HepG2 (cell line): ENCODE data around the gene NUTF2. TPM values are rescaled to one million over a fixed set of nuclear protein-coding genes. Genes with fewer than 3 reads are reported as not detected.

Experiments used
- CC2D1A ChIP-seq: sonication (generic); formaldehyde crosslinking; IDR thresholded peaks from 2 replicates; pipeline ENCODE4 v1.8.1; 2023; ENCODE audit warnings: mild to moderate bottlenecking, missing genetic modification reagents
- DPF2 ChIP-seq: sonication (generic); formaldehyde crosslinking; IDR thresholded peaks from 2 replicates; pipeline ENCODE4 v1.4.0; 2020; ENCODE audit warnings: mild to moderate bottlenecking, low read depth, missing genetic modification reagents, borderline replicate concordance
- HNF4A ChIP-seq: sonication (generic); formaldehyde crosslinking; IDR thresholded peaks from 2 replicates; pipeline ENCODE4 v1.4.0; 2020; ENCODE audit warnings: missing genetic modification reagents
- KLF9 ChIP-seq: IDR thresholded peaks from 2 replicates; pipeline ENCODE4 v1.6.1; 2016; ENCODE audit warnings: low read depth
- MAZ ChIP-seq, 2 experiments: sonication (generic) in 1 of 2; formaldehyde crosslinking in 1 of 2; IDR thresholded peaks; 2 replicates each; pipeline versions ENCODE4 v1.5.0 to v1.6.1; 2012 to 2020; ENCODE audit warnings: low read depth in 2 of 2, mild to moderate bottlenecking in 2 of 2, borderline replicate concordance in 1 of 2, improper control_type of control experiment in 1 of 2, low read length in 1 of 2, missing genetic modification reagents in 1 of 2, moderate library complexity in 1 of 2
- MEF2D ChIP-seq: sonication (generic); formaldehyde crosslinking; IDR thresholded peaks from 2 replicates; pipeline ENCODE4 v1.5.1; 2020; ENCODE audit warnings: mild to moderate bottlenecking, missing genetic modification reagents
- NR2F1 ChIP-seq, 2 experiments: fragments of 450-650 bp in 1 of 2; formaldehyde crosslinking in 1 of 2; IDR thresholded peaks; 2 replicates each; pipeline versions ENCODE4 v1.5.0 to v1.6.1; 2016 to 2020; ENCODE audit warnings: mild to moderate bottlenecking in 1 of 2, missing compliant biosample characterization in 1 of 2, missing genetic modification reagents in 1 of 2, moderate library complexity in 1 of 2
- POLR2AphosphoS2 ChIP-seq: IDR thresholded peaks from 2 replicates; pipeline ENCODE4 v1.6.1; 2011; ENCODE audit warnings: low read depth, low read length, improper control_type of control experiment
- RAD51 ChIP-seq: fragments of 450-650 bp; IDR thresholded peaks from 2 replicates; pipeline ENCODE4 v1.6.1; 2016; ENCODE audit warnings: borderline replicate concordance
- RBM39 ChIP-seq: fragments of 200-400 bp; formaldehyde crosslinking; IDR thresholded peaks from one replicate; pipeline ENCODE4 v1.6.1; 2018; ENCODE audit warnings: antibody characterized with exemption, mild to moderate bottlenecking, low read depth, low read length; ENCODE audit not compliant: poor library complexity, severe bottlenecking
- TFE3 ChIP-seq: IDR thresholded peaks from 2 replicates; pipeline ENCODE4 v1.6.1; 2016
- ZBTB34 ChIP-seq: sonication (generic); formaldehyde crosslinking; IDR thresholded peaks from 2 replicates; pipeline ENCODE4 v1.8.0; 2022; ENCODE audit warnings: mild to moderate bottlenecking, missing genetic modification reagents
- ZFP36L1 ChIP-seq: sonication (generic); formaldehyde crosslinking; IDR thresholded peaks from 2 replicates; pipeline ENCODE4 v1.8.0; 2022; ENCODE audit warnings: mild to moderate bottlenecking, missing genetic modification reagents, moderate library complexity
- ZNF331 ChIP-seq: sonication (generic); formaldehyde crosslinking; IDR thresholded peaks from 2 replicates; pipeline ENCODE4 v1.4.0; 2020; ENCODE audit warnings: missing genetic modification reagents
- ZNF362 ChIP-seq: sonication (generic); formaldehyde crosslinking; IDR thresholded peaks from 2 replicates; pipeline ENCODE4 v1.4.0; 2020; ENCODE audit warnings: missing genetic modification reagents, mild to moderate bottlenecking, borderline replicate concordance
- ZNF414 ChIP-seq: sonication (generic); formaldehyde crosslinking; IDR thresholded peaks from 2 replicates; pipeline ENCODE4 v1.5.0; 2020; ENCODE audit warnings: missing genetic modification reagents
- ZNF672 ChIP-seq: sonication (generic); formaldehyde crosslinking; IDR thresholded peaks from 2 replicates; pipeline ENCODE4 v1.8.1; 2022; ENCODE audit warnings: missing genetic modification reagents
- ZNF772 ChIP-seq: sonication (generic); formaldehyde crosslinking; IDR thresholded peaks from 2 replicates; pipeline ENCODE4 v1.5.0; 2020; ENCODE audit warnings: mild to moderate bottlenecking, missing genetic modification reagents
- ZUFSP ChIP-seq: sonication (generic); formaldehyde crosslinking; IDR thresholded peaks from 2 replicates; pipeline ENCODE4 v1.9.0; 2021; ENCODE audit warnings: missing genetic modification reagents, mild to moderate bottlenecking, borderline replicate concordance
- polyA plus RNA-seq, 8 experiments: library from polyadenylated mRNA; depleted of rRNA in 3 of 8; stranded (reverse) in 7 of 8; unstranded in 1 of 8; fragments of >200 nt; fragmentation: Illumina TruSeq in 4 of 8; extraction: Trizol in 4 of 8; gene quantifications; 2 replicates each; pipeline versions ENCODE4 v1.2.1 to v1.2.3, GENCODE V29; 2011 to 2016; ENCODE audit warnings: low read depth in 4 of 8, missing spikeins in 1 of 8, mixed read lengths in 1 of 8; ENCODE audit not compliant: insufficient read depth in 1 of 8
- total RNA-seq, 5 experiments: library from RNA; depleted of rRNA; stranded (reverse); fragments of >200 nt; fragmentation: Illumina TruSeq; extraction: Trizol; gene quantifications; 2 replicates each; pipeline ENCODE4 v1.2.3, GENCODE V29; 2016; ENCODE audit warnings: low read depth in 1 of 5
- TF ChIP-seq, protein P1 (sequence below): sonication (generic); formaldehyde crosslinking; IDR thresholded peaks from 2 replicates; pipeline ENCODE4 v1.4.0; 2020; ENCODE audit warnings: mild to moderate bottlenecking, missing genetic modification reagents
- TF ChIP-seq, protein P2 (sequence below): sonication (generic); formaldehyde crosslinking; IDR thresholded peaks from 2 replicates; pipeline ENCODE4 v1.4.0; 2020; ENCODE audit warnings: missing genetic modification reagents

Gene NUTF2
- total and polyA plus RNA-seq, 2 of the 13 experiments (the other 11 are each of a cell fraction or from before 2014, with no cell fraction given), result 168 to 214 TPM

GRCh38 chr16:67833415-67834241, 13.1 kb upstream of the NUTF2 start (continued):
- TF ChIP-seq ZNF414 (CRISPR knock-in tag), result no peak
- TF ChIP-seq RBM39, result peak; percentile 39
- TF ChIP-seq ZBTB34 (CRISPR knock-in tag), result peak; percentile 72
- TF ChIP-seq DPF2 (CRISPR knock-in tag), result no peak
- TF ChIP-seq, protein P1, sequence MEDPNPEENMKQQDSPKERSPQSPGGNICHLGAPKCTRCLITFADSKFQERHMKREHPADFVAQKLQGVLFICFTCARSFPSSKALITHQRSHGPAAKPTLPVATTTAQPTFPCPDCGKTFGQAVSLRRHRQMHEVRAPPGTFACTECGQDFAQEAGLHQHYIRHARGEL (CRISPR knock-in tag), result no peak
- peak; percentile 53; the same call in 1 of the 2 replicates for TF ChIP-seq ZNF362 (CRISPR knock-in tag)
- TF ChIP-seq RAD51, result no peak
- no peak for TF ChIP-seq HNF4A
- TF ChIP-seq, protein P2, sequence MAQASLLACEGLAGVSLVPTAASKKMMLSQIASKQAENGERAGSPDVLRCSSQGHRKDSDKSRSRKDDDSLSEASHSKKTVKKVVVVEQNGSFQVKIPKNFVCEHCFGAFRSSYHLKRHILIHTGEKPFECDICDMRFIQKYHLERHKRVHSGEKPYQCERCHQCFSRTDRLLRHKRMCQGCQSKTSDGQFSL (CRISPR knock-in tag), result peak; percentile 58; the same call in 1 of the 2 replicates
- 0 out of 2 replicates have a peak, but pooled peaks have one; percentile 51 for TF ChIP-seq ZFP36L1
- no peak for TF ChIP-seq NR2F1 (CRISPR knock-in tag; IDR thresholded peaks at IDR 0.05)
- TF ChIP-seq MAZ (IDR thresholded peaks at IDR 0.05; ENCODE audit: borderline replicate concordance, low read depth, low read length), result no peak
- TF ChIP-seq MAZ (CRISPR knock-in tag; IDR thresholded peaks at IDR 0.05; ENCODE audit: low read depth), result no peak
- TF ChIP-seq ZUFSP (CRISPR knock-in tag), result no peak
- no peak for TF ChIP-seq ZNF672 (CRISPR knock-in tag)
- peak; percentile 80 for TF ChIP-seq ZNF331
- TF ChIP-seq KLF9, result peak; percentile 30; the same call in 1 of the 2 replicates
- TF ChIP-seq TFE3, result no peak; the same call in 1 of the 2 replicates
- TF ChIP-seq MEF2D (CRISPR knock-in tag), result peak; percentile 88
- no peak for TF ChIP-seq CC2D1A (CRISPR knock-in tag)
- TF ChIP-seq POLR2AphosphoS2, result no peak
- peak; percentile 87; the same call in 1 of the 2 replicates for TF ChIP-seq ZNF772 (CRISPR knock-in tag)
